GM13976 (cell line): ENCODE results near the gene KRT6C.

Source experiments
- DNase-seq: peaks from one replicate; pipeline ENCODE4 v3.0.0; 2012; ENCODE audit warnings: low spot score
- CTCF ChIP-seq: IDR thresholded peaks from 2 replicates; pipeline ENCODE4 v1.5.1; 2012; ENCODE audit warnings: borderline replicate concordance, mild to moderate bottlenecking; ENCODE audit not compliant: insufficient read depth; ENCODE audit errors: extremely low read depth, missing control alignments, control extremely low read depth
- in situ Hi-C: fragments of 300-500 bp; cut with MboI; formaldehyde crosslinking; loops from one replicate; pipeline ENCODE4 v1.12.0; 2022; ENCODE audit warnings: low sequenced_read_pairs, mixed read lengths, inconsistent platforms; ENCODE audit not compliant: unreplicated experiment

Gene KRT6C

DNA sequence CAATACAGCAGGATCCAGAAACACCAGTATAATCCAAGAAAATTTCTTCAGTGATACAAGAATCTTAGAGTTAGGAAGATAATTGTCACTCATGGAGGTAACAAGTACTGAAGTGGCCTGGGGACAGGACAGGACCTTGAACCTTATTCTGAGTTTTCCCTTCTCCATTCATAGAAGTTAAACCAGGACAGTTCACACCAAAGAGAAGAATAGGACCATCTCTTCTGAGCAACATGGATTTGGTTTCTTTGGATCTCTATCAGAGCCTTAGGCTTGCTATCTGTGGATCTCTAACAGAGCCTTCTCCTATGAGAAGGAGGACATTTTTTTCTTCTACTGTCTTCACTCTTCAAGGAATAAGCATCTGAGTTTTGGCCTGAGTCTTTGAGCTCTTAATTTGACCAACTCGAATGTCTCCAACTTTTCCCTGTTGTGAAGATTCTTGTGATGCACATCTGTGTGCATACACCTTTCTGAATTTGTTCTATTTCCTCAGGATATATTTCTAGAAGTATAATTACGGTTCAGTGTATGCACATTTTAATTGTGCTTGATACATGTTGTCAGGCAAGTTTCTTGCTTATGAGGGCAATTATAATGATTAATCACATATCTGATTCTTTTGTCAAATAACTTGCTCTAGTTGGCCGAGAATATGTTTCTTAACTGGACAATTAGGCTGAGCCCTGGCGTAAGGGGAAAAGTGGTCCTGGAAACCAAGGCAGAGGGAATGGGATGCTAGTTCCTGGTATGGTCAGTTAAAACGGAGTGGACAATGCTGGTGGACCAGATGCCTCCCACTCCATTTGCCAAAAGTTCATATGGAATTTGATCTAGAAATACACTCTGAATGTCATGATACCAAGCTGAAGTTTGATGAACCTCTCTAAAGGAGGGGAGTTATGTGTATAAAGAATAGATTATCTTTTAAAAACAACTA is 12.8 kb upstream of the KRT6C start:
- in situ Hi-C loops: no loop called here
- no peak for TF ChIP-seq CTCF
- no peak for DNase-seq

DNA sequence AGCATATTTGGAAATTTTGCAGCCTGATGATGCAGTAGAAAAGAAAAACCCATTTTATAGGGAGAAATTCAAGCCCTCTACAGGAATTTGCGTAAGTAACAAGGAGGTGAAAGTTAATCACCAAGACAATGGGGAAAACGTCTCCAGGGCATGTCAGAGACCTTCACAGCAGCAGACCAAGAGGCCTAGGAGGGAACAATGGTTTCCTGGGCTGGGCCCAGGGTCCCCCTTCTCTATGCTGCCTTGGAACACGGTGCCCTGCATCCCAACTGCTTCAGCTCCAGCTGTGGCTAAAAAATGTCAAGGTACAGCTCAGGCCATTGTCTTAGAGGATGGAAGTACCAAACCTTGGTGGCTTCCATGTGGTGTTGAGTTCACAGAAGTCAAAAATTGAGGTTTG is 6.5 kb upstream of the KRT6C start:
- in situ Hi-C loops: no loop called here

DNA sequence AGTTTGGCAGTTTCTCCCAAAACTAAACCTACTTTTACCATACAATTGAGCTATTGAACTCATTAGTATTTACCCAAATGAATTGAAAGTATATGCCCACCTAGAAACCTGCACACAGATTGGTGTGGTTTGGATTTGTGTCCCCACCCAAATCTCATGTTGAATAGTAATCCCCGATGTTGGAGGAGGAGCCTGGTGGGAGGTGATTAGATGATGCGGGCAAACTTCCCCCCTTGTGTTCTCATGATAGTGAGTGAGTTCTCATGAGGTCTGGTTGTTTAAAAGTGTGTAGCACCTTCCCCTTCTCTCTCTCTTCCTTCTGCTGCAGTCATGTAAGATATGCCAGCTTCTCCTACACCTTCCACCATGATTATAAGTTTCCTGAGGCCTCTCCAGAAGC is 4.0 kb upstream of the KRT6C start:
- no peak for TF ChIP-seq CTCF
- no peak for DNase-seq
- in situ Hi-C loops: no loop called here

More for the DNA sequence above, 6.5 kb upstream of the KRT6C start:
- no peak for DNase-seq
- no peak for TF ChIP-seq CTCF

DNA sequence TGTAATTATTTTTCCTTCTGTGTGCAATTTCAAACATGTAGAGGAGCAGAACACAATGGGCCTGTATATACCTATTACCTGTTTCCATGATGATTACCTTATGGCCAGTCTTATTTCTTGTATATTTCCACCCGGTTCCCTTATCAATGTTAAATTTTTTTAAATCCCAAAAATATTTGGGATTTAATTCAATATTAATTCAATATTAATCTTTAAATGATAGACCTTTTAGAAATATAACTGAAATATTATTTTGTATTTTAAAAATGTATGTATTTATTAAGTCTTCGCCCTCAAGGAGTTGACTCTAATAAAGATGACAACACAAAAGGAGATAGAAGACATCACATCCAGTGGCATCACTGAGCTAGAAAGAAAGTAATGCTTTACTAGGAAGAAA is 607 bp upstream of the KRT6C start:
- TF ChIP-seq CTCF: no peak
- in situ Hi-C loops: no loop called here
- DNase-seq: no peak

GRCh38 chr12:52469853-52470252 is 3.8 kb downstream of the KRT6C start:
- in situ Hi-C loops: no loop called here
- TF ChIP-seq CTCF: no peak
- no peak for DNase-seq

GRCh38 chr12:52464897-52465296 is 8.7 kb downstream of the KRT6C start:
- no peak for DNase-seq
- in situ Hi-C loops: no loop called here

More at GRCh38 chr12:52464897-52465296, 8.7 kb downstream of the KRT6C start:
- no peak for TF ChIP-seq CTCF
